ENCODE data around the gene GGN. TPM values are rescaled to one million over a fixed set of nuclear protein-coding genes. Genes with fewer than 3 reads are reported as not detected.

The GGN gene
- total and polyA plus RNA-seq, 9 of the 15 experiments (the other 6 are each of a cell fraction or from before 2014, with no cell fraction given) = 0.15 to 0.33 TPM; not detected in 7

- TF ChIP-seq ZNF444 (CRISPR knock-in tag; IDR thresholded peaks at IDR 0.05) (no peak), ZNF217 (CRISPR knock-in tag; IDR thresholded peaks at IDR 0.05) (no peak), ZNF12 (CRISPR knock-in tag; IDR thresholded peaks at IDR 0.05) (no peak; the same call in 1 of the 2 replicates), NR0B1 (IDR thresholded peaks at IDR 0.05; ENCODE audit: partially characterized antibody) (no peak), NCOA1 (IDR thresholded peaks at IDR 0.05; ENCODE audit: low read depth) (no peak), RBM34 (IDR thresholded peaks at IDR 0.05; ENCODE audit: borderline replicate concordance, insufficient read depth, low read length) (no peak), ZNF280A (IDR thresholded peaks at IDR 0.05; ENCODE audit: low read depth, partially characterized antibody) (no peak), SPI1 (IDR thresholded peaks at IDR 0.05; ENCODE audit: borderline replicate concordance, low read depth, low read length) (peak; percentile 39; the same call in 1 of the 2 replicates), SMAD4 (CRISPR knock-in tag; conservative IDR thresholded peaks at IDR 0.05) (peak; percentile 51; the same call in 1 of the 2 replicates), RNF219 (CRISPR knock-in tag; IDR thresholded peaks at IDR 0.05) (no peak), CREB3L1 (IDR thresholded peaks at IDR 0.05; ENCODE audit: borderline replicate concordance, low read depth) (peak; percentile 89), CBX5 (IDR thresholded peaks at IDR 0.05; ENCODE audit: borderline replicate concordance, low read depth) (no peak), MIER1 (IDR thresholded peaks at IDR 0.05; ENCODE audit: low read depth) (no peak; the same call in 1 of the 2 replicates), HNRNPK (IDR thresholded peaks at IDR 0.05; ENCODE audit: low read depth, low read length, poor library complexity, severe bottlenecking) (no peak), KAT8 (IDR thresholded peaks at IDR 0.05; ENCODE audit: low read depth) (no peak), ZNF282 (CRISPR knock-in tag; IDR thresholded peaks at IDR 0.05) (no peak)
- TF ChIP-seq, protein P1, sequence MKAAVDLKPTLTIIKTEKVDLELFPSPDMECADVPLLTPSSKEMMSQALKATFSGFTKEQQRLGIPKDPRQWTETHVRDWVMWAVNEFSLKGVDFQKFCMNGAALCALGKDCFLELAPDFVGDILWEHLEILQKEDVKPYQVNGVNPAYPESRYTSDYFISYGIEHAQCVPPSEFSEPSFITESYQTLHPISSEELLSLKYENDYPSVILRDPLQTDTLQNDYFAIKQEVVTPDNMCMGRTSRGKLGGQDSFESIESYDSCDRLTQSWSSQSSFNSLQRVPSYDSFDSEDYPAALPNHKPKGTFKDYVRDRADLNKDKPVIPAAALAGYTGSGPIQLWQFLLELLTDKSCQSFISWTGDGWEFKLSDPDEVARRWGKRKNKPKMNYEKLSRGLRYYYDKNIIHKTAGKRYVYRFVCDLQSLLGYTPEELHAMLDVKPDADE (conservative IDR thresholded peaks at IDR 0.05; ENCODE audit: control insufficient read depth, low read depth, low read length) = peak; percentile 65; the same call in 1 of the 2 replicates
- TF ChIP-seq, protein P2, sequence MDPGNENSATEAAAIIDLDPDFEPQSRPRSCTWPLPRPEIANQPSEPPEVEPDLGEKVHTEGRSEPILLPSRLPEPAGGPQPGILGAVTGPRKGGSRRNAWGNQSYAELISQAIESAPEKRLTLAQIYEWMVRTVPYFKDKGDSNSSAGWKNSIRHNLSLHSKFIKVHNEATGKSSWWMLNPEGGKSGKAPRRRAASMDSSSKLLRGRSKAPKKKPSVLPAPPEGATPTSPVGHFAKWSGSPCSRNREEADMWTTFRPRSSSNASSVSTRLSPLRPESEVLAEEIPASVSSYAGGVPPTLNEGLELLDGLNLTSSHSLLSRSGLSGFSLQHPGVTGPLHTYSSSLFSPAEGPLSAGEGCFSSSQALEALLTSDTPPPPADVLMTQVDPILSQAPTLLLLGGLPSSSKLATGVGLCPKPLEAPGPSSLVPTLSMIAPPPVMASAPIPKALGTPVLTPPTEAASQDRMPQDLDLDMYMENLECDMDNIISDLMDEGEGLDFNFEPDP (CRISPR knock-in tag; IDR thresholded peaks at IDR 0.05) = no peak
Observed at GRCh38 chr19:38374332-38375097, 13.3 kb downstream of the GGN start, which contains the start of gene PSMD8 (continued).

Data from K562 (cell line).